WTC11 (cell line): ENCODE results near the gene TTLL10. TPM values are rescaled to one million over a fixed set of nuclear protein-coding genes. Genes with fewer than 3 reads are reported as not detected.

Source experiments
- ATAC-seq: fragments of 200-7000 bp; cut with Tn5 transposase; 2 replicates; pipeline ENCODE4 v1.10.0; 2021; ENCODE audit warnings: mild to moderate bottlenecking, moderate library complexity
- CTCF ChIA-PET: fragments of 300-600 bp; sonication (Branson Sonifier 250); formaldehyde crosslinking; loops from one replicate; lab custom pipeline; 2021; ENCODE audit warnings: antibody characterized with exemption; lab: Charles Lee
- POLR2A ChIA-PET: fragments of 350-600 bp; sonication (Branson Sonifier 250); formaldehyde crosslinking; loops from one replicate; lab custom pipeline; 2021; ENCODE audit warnings: antibody characterized with exemption; lab: Charles Lee
- DNase-seq: peaks from one replicate; pipeline ENCODE4 v3.0.0; 2021; ENCODE audit warnings: low spot score
- H3K27ac Mint-ChIP-seq: 2 replicates; pipeline ENCODE4 v1.8.0; 2021; ENCODE audit warnings: mixed read lengths
- H3K27me3 Mint-ChIP-seq: 2 replicates; pipeline ENCODE4 v1.8.0; 2021; ENCODE audit warnings: low read depth, mild to moderate bottlenecking, moderate library complexity, mixed read lengths
- H3K36me3 Mint-ChIP-seq: 2 replicates; pipeline ENCODE4 v1.8.0; 2021; ENCODE audit warnings: mixed read lengths
- H3K4me1 Mint-ChIP-seq: 2 replicates; pipeline ENCODE4 v1.8.0; 2022; ENCODE audit warnings: mixed read lengths
- H3K4me3 Mint-ChIP-seq: 2 replicates; pipeline ENCODE4 v1.8.0; 2021; ENCODE audit warnings: mild to moderate bottlenecking, moderate library complexity, mixed read lengths
- H3K9me3 Mint-ChIP-seq: 2 replicates; pipeline ENCODE4 v1.8.0; 2021; ENCODE audit warnings: mixed read lengths
- ATF1 ChIP-seq: sonication (generic); formaldehyde crosslinking; IDR thresholded peaks from 2 replicates; pipeline ENCODE4 v1.8.1; 2023; ENCODE audit warnings: mild to moderate bottlenecking, moderate library complexity, missing genetic modification reagents
- CBFB ChIP-seq: sonication (generic); formaldehyde crosslinking; IDR thresholded peaks from 2 replicates; pipeline ENCODE4 v1.8.1; 2022; ENCODE audit warnings: mild to moderate bottlenecking, low read depth, missing genetic modification reagents
- CREB1 ChIP-seq: sonication (generic); formaldehyde crosslinking; IDR thresholded peaks from 2 replicates; pipeline ENCODE4 v1.8.0; 2023; ENCODE audit warnings: mild to moderate bottlenecking, missing genetic modification reagents
- CTCF ChIP-seq: fragments of 200-600 bp; IDR thresholded peaks from 2 replicates; pipeline ENCODE4 v1.8.0; 2022; ENCODE audit warnings: antibody characterized with exemption
- ELF4 ChIP-seq: sonication (generic); formaldehyde crosslinking; IDR thresholded peaks from 2 replicates; pipeline ENCODE4 v1.8.1; 2022; ENCODE audit warnings: low read depth, mild to moderate bottlenecking, moderate library complexity, missing genetic modification reagents
- ESRRA ChIP-seq: sonication (generic); formaldehyde crosslinking; IDR thresholded peaks from 2 replicates; pipeline ENCODE4 v1.8.1; 2022; ENCODE audit warnings: mild to moderate bottlenecking, missing genetic modification reagents, borderline replicate concordance
- FOXJ3 ChIP-seq: sonication (generic); formaldehyde crosslinking; IDR thresholded peaks from 2 replicates; pipeline ENCODE4 v1.9.0; 2021; ENCODE audit warnings: missing genetic modification reagents, mild to moderate bottlenecking, borderline replicate concordance
- FOXK1 ChIP-seq: sonication (generic); formaldehyde crosslinking; IDR thresholded peaks from 2 replicates; pipeline ENCODE4 v1.8.0; 2022; ENCODE audit warnings: mild to moderate bottlenecking, moderate library complexity, missing genetic modification reagents
- NFATC4 ChIP-seq: fragments of 250-450 bp; sonication (Bioruptor Pico); IDR thresholded peaks from 2 replicates; pipeline ENCODE4 v1.9.0; 2021; ENCODE audit warnings: mild to moderate bottlenecking
- NFYB ChIP-seq: sonication (generic); formaldehyde crosslinking; conservative IDR thresholded peaks from 2 replicates; pipeline ENCODE4 v1.8.0; 2022; ENCODE audit warnings: low read depth, missing genetic modification reagents
- NR2C2 ChIP-seq: sonication (generic); formaldehyde crosslinking; IDR thresholded peaks from 2 replicates; pipeline ENCODE4 v1.8.0; 2022; ENCODE audit warnings: mild to moderate bottlenecking, missing genetic modification reagents
- NR3C1 ChIP-seq: sonication (generic); formaldehyde crosslinking; conservative IDR thresholded peaks from 2 replicates; pipeline ENCODE4 v1.8.1; 2023; ENCODE audit warnings: low read depth, mild to moderate bottlenecking, missing genetic modification reagents
- SMAD3 ChIP-seq: sonication (generic); formaldehyde crosslinking; IDR thresholded peaks from 2 replicates; pipeline ENCODE4 v1.8.0; 2022; ENCODE audit warnings: missing genetic modification reagents, mild to moderate bottlenecking, borderline replicate concordance
- SMAD4 ChIP-seq: sonication (generic); formaldehyde crosslinking; IDR thresholded peaks from 2 replicates; pipeline ENCODE4 v1.8.0; 2022; ENCODE audit warnings: mild to moderate bottlenecking, missing genetic modification reagents
- TEAD4 ChIP-seq: sonication (generic); formaldehyde crosslinking; IDR thresholded peaks from 2 replicates; pipeline ENCODE4 v1.8.0; 2022; ENCODE audit warnings: mild to moderate bottlenecking, missing genetic modification reagents
- ZNF138 ChIP-seq: sonication (generic); formaldehyde crosslinking; conservative IDR thresholded peaks from 2 replicates; pipeline ENCODE4 v1.8.1; 2022; ENCODE audit warnings: mild to moderate bottlenecking, moderate library complexity, missing genetic modification reagents
- ZNF263 ChIP-seq: sonication (generic); formaldehyde crosslinking; IDR thresholded peaks from 2 replicates; pipeline ENCODE4 v1.8.1; 2022; ENCODE audit warnings: low read depth, mild to moderate bottlenecking, moderate library complexity, missing genetic modification reagents
- ZNF317 ChIP-seq: sonication (generic); formaldehyde crosslinking; IDR thresholded peaks from 2 replicates; pipeline ENCODE4 v1.8.1; 2023; ENCODE audit warnings: low read depth, mild to moderate bottlenecking, moderate library complexity, missing genetic modification reagents, borderline replicate concordance
- ZNF423 ChIP-seq: fragments of 250-450 bp; sonication (Bioruptor Pico); IDR thresholded peaks from 2 replicates; pipeline ENCODE4 v2.1.2; 2022; ENCODE audit warnings: mild to moderate bottlenecking, moderate library complexity
- total RNA-seq: library from RNA; stranded (reverse); gene quantifications from 3 replicates; pipeline ENCODE4 v1.2.3, GENCODE V29; 2021
- TF ChIP-seq, protein P1 (sequence below): sonication (generic); formaldehyde crosslinking; IDR thresholded peaks from 2 replicates; pipeline ENCODE4 v1.8.0; 2022; ENCODE audit warnings: mild to moderate bottlenecking, missing genetic modification reagents
- TF ChIP-seq, protein P2 (sequence below): sonication (generic); formaldehyde crosslinking; IDR thresholded peaks from 2 replicates; pipeline ENCODE4 v1.8.1; 2022; ENCODE audit warnings: missing genetic modification reagents, borderline replicate concordance
- TF ChIP-seq, protein P3 (sequence below): fragments of 250-450 bp; sonication (Bioruptor Pico); IDR thresholded peaks from 2 replicates; pipeline ENCODE4 v1.9.0; 2021; ENCODE audit warnings: mild to moderate bottlenecking, borderline replicate concordance

Gene TTLL10
- total RNA-seq, 1 experiment from 2014 or later = 1.1 TPM

GRCh38 chr1:1161078-1161682 lies 12.5 kb upstream of the TTLL10 start (continued):
- no peak for TF ChIP-seq CBFB (CRISPR knock-in tag)

- no peaks in the 10 kb centered on the region for H3K36me3 Mint-ChIP-seq
- H3K9me3 Mint-ChIP-seq = no peaks in the 10 kb centered on the region
- H3K27me3 Mint-ChIP-seq = peaks cover 7% of the 10 kb centered on the region
- no peak overlapping the region for H3K4me3 Mint-ChIP-seq
- peaks cover 11% of the 10 kb centered on the region for H3K4me1 Mint-ChIP-seq
- ATAC-seq (no peak), DNase-seq (no peak)
- H3K27ac Mint-ChIP-seq = no peak overlapping the region
- TF ChIP-seq FOXJ3 (CRISPR knock-in tag) (no peak), NR2C2 (CRISPR knock-in tag) (no peak), NR3C1 (CRISPR knock-in tag) (no peak), ZNF317 (CRISPR knock-in tag) (no peak)
- TF ChIP-seq, protein P1, sequence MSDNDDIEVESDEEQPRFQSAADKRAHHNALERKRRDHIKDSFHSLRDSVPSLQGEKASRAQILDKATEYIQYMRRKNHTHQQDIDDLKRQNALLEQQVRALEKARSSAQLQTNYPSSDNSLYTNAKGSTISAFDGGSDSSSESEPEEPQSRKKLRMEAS = no peak
- POLR2A ChIA-PET = no interaction called here
- CTCF ChIA-PET = interaction anchor here (0.5 to 1.9 kb wide), 3 partner anchors 12 to 112 kb away, joined by 4 to 9 read pairs (median 5); partner anchors contain the start of genes TTLL10 and UBE2J2
These were observed 12.0 kb upstream of the TTLL10 start for GRCh38 chr1:1161683-1162079.

DNA sequence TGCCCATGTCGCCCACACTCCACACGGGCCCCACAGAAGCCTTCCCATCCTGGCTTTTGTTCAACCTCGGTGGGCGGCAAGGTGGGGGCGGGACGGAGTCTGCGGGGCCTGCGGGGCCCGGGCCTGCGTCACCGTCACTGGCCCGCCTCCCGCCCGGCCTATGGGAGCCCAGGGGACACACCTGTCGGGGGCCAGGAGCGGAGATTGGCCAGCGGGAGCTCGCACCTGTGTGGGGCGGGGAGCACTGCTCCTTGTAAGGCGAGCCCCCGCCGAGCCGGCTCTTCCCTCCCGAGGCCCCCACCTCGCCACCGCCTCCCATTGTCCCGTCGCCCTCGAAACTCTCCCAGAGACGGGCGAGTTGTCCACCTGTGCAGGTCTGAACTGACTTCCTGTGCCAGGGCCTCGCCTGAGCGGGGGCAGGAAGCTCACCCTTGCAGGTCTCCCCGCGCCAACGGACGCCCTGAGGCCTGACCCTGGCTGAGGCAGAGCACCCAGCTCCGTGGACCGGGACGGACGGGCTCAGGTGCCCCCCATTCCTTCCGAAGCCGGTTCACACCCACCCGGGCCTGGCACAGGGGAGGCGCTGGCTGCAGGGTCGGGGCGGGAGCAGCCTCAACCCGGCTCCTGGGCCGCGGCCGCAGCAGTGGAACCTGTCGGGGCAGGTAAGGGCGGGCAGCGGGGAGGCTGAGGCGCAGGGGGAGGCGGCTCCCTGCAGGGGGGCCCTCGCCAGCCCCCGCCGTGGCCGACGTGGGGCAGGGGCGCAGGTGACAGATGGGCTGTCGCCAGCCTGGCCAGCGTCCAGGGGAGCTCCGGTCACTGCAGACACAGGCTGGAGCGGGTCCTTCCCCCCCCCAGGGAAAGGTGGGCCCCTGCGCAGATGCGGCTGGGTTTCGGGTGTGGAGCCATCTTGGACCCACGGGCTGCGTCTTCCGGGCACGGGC lies 10.8 kb upstream of the TTLL10 start:
- POLR2A ChIA-PET = interaction anchor here (0.9 kb wide), 1 partner anchor 9 kb away, joined by 3 read pairs; no protein-coding TSS in a partner anchor
- no peaks in the 10 kb centered on the region for H3K36me3 Mint-ChIP-seq
- DNase-seq (peak; percentile 56), ATAC-seq (peak; percentile 27; the same call in 1 of the 2 replicates)
- no peaks in the 10 kb centered on the region for H3K9me3 Mint-ChIP-seq
- H3K4me1 Mint-ChIP-seq = peaks cover 11% of the 10 kb centered on the region
- CTCF ChIA-PET = interaction anchor here (1.8 to 2.2 kb wide), 3 partner anchors 11 to 129 kb away, joined by 5 to 9 read pairs (median 5); partner anchors contain the start of gene TTLL10
- H3K27ac Mint-ChIP-seq = no peak overlapping the region
- peaks cover 7% of the 10 kb centered on the region for H3K27me3 Mint-ChIP-seq
- no peak overlapping the region for H3K4me3 Mint-ChIP-seq
- TF ChIP-seq TEAD4 (CRISPR knock-in tag) (no peak), ELF4 (no peak), SMAD3 (CRISPR knock-in tag) (no peak), ATF1 (CRISPR knock-in tag) (no peak), FOXK1 (CRISPR knock-in tag) (0 out of 2 replicates have a peak, but pooled peaks have one; percentile 15), NFYB (peak; percentile 46; the same call in 1 of the 2 replicates), ZNF317 (CRISPR knock-in tag) (no peak), ZNF263 (no peak), ZNF423 (CRISPR knock-in tag) (peak; percentile 77), CTCF (no peak), CREB1 (no peak), SMAD4 (CRISPR knock-in tag) (no peak), ZNF138 (CRISPR knock-in tag) (no peak), NFATC4 (CRISPR knock-in tag) (no peak), ESRRA (CRISPR knock-in tag) (no peak)
- TF ChIP-seq, protein P2, sequence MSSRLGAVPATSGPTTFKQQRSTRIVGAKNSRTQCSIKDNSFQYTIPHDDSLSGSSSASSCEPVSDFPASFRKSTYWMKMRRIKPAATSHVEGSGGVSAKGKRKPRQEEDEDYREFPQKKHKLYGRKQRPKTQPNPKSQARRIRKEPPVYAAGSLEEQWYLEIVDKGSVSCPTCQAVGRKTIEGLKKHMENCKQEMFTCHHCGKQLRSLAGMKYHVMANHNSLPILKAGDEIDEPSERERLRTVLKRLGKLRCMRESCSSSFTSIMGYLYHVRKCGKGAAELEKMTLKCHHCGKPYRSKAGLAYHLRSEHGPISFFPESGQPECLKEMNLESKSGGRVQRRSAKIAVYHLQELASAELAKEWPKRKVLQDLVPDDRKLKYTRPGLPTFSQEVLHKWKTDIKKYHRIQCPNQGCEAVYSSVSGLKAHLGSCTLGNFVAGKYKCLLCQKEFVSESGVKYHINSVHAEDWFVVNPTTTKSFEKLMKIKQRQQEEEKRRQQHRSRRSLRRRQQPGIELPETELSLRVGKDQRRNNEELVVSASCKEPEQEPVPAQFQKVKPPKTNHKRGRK = no peak
- TF ChIP-seq, protein P3, sequence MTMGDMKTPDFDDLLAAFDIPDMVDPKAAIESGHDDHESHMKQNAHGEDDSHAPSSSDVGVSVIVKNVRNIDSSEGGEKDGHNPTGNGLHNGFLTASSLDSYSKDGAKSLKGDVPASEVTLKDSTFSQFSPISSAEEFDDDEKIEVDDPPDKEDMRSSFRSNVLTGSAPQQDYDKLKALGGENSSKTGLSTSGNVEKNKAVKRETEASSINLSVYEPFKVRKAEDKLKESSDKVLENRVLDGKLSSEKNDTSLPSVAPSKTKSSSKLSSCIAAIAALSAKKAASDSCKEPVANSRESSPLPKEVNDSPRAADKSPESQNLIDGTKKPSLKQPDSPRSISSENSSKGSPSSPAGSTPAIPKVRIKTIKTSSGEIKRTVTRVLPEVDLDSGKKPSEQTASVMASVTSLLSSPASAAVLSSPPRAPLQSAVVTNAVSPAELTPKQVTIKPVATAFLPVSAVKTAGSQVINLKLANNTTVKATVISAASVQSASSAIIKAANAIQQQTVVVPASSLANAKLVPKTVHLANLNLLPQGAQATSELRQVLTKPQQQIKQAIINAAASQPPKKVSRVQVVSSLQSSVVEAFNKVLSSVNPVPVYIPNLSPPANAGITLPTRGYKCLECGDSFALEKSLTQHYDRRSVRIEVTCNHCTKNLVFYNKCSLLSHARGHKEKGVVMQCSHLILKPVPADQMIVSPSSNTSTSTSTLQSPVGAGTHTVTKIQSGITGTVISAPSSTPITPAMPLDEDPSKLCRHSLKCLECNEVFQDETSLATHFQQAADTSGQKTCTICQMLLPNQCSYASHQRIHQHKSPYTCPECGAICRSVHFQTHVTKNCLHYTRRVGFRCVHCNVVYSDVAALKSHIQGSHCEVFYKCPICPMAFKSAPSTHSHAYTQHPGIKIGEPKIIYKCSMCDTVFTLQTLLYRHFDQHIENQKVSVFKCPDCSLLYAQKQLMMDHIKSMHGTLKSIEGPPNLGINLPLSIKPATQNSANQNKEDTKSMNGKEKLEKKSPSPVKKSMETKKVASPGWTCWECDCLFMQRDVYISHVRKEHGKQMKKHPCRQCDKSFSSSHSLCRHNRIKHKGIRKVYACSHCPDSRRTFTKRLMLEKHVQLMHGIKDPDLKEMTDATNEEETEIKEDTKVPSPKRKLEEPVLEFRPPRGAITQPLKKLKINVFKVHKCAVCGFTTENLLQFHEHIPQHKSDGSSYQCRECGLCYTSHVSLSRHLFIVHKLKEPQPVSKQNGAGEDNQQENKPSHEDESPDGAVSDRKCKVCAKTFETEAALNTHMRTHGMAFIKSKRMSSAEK (CRISPR knock-in tag) = no peak
- TF ChIP-seq, protein P1 = no peak
